ENCODE results near the gene CROCC.

The CROCC gene

GRCh38 chr1:17005365-17005740 is 83.6 kb downstream of the CROCC start:
- no peak for DNase-seq

- no peak for DNase-seq
These were observed 85.4 kb downstream of the CROCC start for GRCh38 chr1:17007121-17007520.

GRCh38 chr1:17008208-17008855 is 86.6 kb downstream of the CROCC start:
- no peak for DNase-seq

GRCh38 chr1:17009706-17010105 is 88.0 kb downstream of the CROCC start:
- no peak for DNase-seq

GRCh38 chr1:17011092-17011438 is 89.3 kb downstream of the CROCC start:
- no peak for DNase-seq

- peak in 54 of 56 donors; percentile 31 to 89 (median 70) for DNase-seq
These were observed 89.9 kb downstream of the CROCC start, which contains the start of gene ATP13A2 for GRCh38 chr1:17011439-17012307. Gene ATP13A2 (minus strand): TSS chr1:17011928. CDS start chr1:17011738, 190 bp downstream.

- no peak for DNase-seq
These were observed 91.2 kb downstream of the CROCC start for GRCh38 chr1:17012775-17013490.

GRCh38 chr1:17013491-17014320 is 92.0 kb downstream of the CROCC start:
- DNase-seq: no peak

- DNase-seq: no peak
These were observed 93.2 kb downstream of the CROCC start for GRCh38 chr1:17014671-17015567.

GRCh38 chr1:17016317-17016661 is 94.6 kb downstream of the CROCC start:
- peak in 1 of 56 donors; percentile 18 for DNase-seq

- DNase-seq: no peak
These were observed 95.7 kb downstream of the CROCC start for GRCh38 chr1:17017435-17017834.

- DNase-seq: no peak
These were observed 97.1 kb downstream of the CROCC start for GRCh38 chr1:17018849-17019248.

- no peak for DNase-seq
These were observed 98.8 kb downstream of the CROCC start for GRCh38 chr1:17020502-17020901.

- no peak for DNase-seq
These were observed 100.2 kb downstream of the CROCC start for GRCh38 chr1:17021896-17022295.

Data from nucleus accumbens (tissue), 56 donors.